HG02885 (cell line): ENCODE data around the gene TBC1D14.

Experiments used
- ATAC-seq: cut with Tn5 transposase; IDR thresholded peaks from one replicate; pipeline ENCODE4 v1.9.1; 2021; ENCODE audit warnings: mild to moderate bottlenecking; ENCODE audit not compliant: unreplicated experiment, poor library complexity

Gene TBC1D14

GRCh38 chr4:7013175-7013574 lies 103.5 kb downstream of the TBC1D14 start:
- no peak for ATAC-seq

GRCh38 chr4:7014815-7015214 lies 105.2 kb downstream of the TBC1D14 start:
- no peak for ATAC-seq

- ATAC-seq = no peak
These were observed 105.9 kb downstream of the TBC1D14 start for GRCh38 chr4:7015383-7016035.

GRCh38 chr4:7016086-7016485 lies 106.5 kb downstream of the TBC1D14 start:
- ATAC-seq = no peak

- no peak for ATAC-seq
These were observed 106.9 kb downstream of the TBC1D14 start for GRCh38 chr4:7016512-7016911.

GRCh38 chr4:7017446-7018048 lies 107.9 kb downstream of the TBC1D14 start:
- ATAC-seq = no peak

- ATAC-seq = no peak
These were observed 108.7 kb downstream of the TBC1D14 start for GRCh38 chr4:7018281-7018680.

- no peak for ATAC-seq
These were observed 109.7 kb downstream of the TBC1D14 start for GRCh38 chr4:7019367-7019766.

- ATAC-seq = no peak
These were observed 110.7 kb downstream of the TBC1D14 start for GRCh38 chr4:7020290-7020689.

GRCh38 chr4:7020856-7021255 lies 111.2 kb downstream of the TBC1D14 start:
- no peak for ATAC-seq

- ATAC-seq = no peak
These were observed 111.7 kb downstream of the TBC1D14 start for GRCh38 chr4:7021355-7021754.

- no peak for ATAC-seq
These were observed 112.5 kb downstream of the TBC1D14 start for GRCh38 chr4:7021930-7022664.

GRCh38 chr4:7023486-7023885 lies 113.9 kb downstream of the TBC1D14 start:
- no peak for ATAC-seq

- no peak for ATAC-seq
These were observed 114.3 kb downstream of the TBC1D14 start for GRCh38 chr4:7023901-7024300.

- ATAC-seq = no peak
These were observed 114.8 kb downstream of the TBC1D14 start for GRCh38 chr4:7024336-7024890.

GRCh38 chr4:7025040-7025602 lies 115.5 kb downstream of the TBC1D14 start:
- ATAC-seq = no peak

- ATAC-seq = no peak
These were observed 116.5 kb downstream of the TBC1D14 start for GRCh38 chr4:7026107-7026506.

GRCh38 chr4:7027284-7027683 lies 117.7 kb downstream of the TBC1D14 start:
- ATAC-seq = no peak

GRCh38 chr4:7027913-7028312 lies 118.3 kb downstream of the TBC1D14 start:
- no peak for ATAC-seq

GRCh38 chr4:7029212-7029611 lies 119.6 kb downstream of the TBC1D14 start:
- ATAC-seq = no peak

GRCh38 chr4:7029921-7030320 lies 120.3 kb downstream of the TBC1D14 start:
- ATAC-seq = no peak
